ENCODE data around the gene TTI1.

DNA sequence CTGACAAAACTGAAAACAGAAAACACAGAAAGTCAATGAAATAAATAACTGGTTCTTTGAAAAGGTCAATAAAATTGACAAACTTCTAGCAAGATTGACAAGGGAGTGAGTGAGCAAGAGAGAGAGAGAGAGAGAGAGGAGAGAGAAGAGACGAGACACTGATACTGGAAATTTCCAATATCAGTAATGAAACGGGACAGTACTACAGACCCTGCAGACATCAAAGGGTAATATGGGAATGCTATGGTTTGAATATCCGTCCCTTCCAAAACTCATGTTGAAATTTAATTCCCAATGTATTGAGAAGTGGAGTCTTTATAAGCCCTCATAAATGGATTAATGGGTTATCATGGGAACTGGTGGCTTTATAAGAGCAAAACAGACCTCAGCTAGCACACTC is 3.8 kb downstream of the TTI1 start:
- TF ChIP-seq, protein P1, sequence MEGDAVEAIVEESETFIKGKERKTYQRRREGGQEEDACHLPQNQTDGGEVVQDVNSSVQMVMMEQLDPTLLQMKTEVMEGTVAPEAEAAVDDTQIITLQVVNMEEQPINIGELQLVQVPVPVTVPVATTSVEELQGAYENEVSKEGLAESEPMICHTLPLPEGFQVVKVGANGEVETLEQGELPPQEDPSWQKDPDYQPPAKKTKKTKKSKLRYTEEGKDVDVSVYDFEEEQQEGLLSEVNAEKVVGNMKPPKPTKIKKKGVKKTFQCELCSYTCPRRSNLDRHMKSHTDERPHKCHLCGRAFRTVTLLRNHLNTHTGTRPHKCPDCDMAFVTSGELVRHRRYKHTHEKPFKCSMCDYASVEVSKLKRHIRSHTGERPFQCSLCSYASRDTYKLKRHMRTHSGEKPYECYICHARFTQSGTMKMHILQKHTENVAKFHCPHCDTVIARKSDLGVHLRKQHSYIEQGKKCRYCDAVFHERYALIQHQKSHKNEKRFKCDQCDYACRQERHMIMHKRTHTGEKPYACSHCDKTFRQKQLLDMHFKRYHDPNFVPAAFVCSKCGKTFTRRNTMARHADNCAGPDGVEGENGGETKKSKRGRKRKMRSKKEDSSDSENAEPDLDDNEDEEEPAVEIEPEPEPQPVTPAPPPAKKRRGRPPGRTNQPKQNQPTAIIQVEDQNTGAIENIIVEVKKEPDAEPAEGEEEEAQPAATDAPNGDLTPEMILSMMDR (IDR thresholded peaks at IDR 0.05) = no peak
- TF ChIP-seq POLR2AphosphoS5 (IDR thresholded peaks at IDR 0.05; ENCODE audit: low read depth, low read length) = no peak
- TF ChIP-seq, protein P2, sequence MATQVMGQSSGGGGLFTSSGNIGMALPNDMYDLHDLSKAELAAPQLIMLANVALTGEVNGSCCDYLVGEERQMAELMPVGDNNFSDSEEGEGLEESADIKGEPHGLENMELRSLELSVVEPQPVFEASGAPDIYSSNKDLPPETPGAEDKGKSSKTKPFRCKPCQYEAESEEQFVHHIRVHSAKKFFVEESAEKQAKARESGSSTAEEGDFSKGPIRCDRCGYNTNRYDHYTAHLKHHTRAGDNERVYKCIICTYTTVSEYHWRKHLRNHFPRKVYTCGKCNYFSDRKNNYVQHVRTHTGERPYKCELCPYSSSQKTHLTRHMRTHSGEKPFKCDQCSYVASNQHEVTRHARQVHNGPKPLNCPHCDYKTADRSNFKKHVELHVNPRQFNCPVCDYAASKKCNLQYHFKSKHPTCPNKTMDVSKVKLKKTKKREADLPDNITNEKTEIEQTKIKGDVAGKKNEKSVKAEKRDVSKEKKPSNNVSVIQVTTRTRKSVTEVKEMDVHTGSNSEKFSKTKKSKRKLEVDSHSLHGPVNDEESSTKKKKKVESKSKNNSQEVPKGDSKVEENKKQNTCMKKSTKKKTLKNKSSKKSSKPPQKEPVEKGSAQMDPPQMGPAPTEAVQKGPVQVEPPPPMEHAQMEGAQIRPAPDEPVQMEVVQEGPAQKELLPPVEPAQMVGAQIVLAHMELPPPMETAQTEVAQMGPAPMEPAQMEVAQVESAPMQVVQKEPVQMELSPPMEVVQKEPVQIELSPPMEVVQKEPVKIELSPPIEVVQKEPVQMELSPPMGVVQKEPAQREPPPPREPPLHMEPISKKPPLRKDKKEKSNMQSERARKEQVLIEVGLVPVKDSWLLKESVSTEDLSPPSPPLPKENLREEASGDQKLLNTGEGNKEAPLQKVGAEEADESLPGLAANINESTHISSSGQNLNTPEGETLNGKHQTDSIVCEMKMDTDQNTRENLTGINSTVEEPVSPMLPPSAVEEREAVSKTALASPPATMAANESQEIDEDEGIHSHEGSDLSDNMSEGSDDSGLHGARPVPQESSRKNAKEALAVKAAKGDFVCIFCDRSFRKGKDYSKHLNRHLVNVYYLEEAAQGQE (IDR thresholded peaks at IDR 0.05; ENCODE audit: insufficient read depth in 1 of 2, low read depth in 2 of 2, low read length in 1 of 2) = no peak

Data from Panc1 (cell line).